Testis (tissue), 3 donors: ENCODE results near the gene RUSF1. TPM values are rescaled to one million over a fixed set of nuclear protein-coding genes. Genes with fewer than 3 reads are reported as not detected.

Experiments
- DNase-seq: peaks from one replicate; pipeline ENCODE4 v3.0.0-alpha.2; 2019
- H3K27ac ChIP-seq, 2 donors: fragments of 200-600 bp; sonication (generic); one replicate each; pipeline ENCODE4 v1.5.1; 2019
- H3K27me3 ChIP-seq: fragments of 200-600 bp; sonication (generic); one replicate; pipeline ENCODE4 v1.5.1; 2019
- H3K36me3 ChIP-seq: fragments of 200-600 bp; sonication (generic); one replicate; pipeline ENCODE4 v1.5.1; 2017; ENCODE audit warnings: low read depth; ENCODE audit errors: missing control alignments
- H3K4me1 ChIP-seq: fragments of 200-600 bp; sonication (generic); one replicate; pipeline ENCODE4 v1.5.1; 2019
- H3K4me3 ChIP-seq, 2 donors: fragments of 200-600 bp; sonication (generic); one replicate each; pipeline ENCODE4 v1.5.1; 2017 to 2019
- H3K9me3 ChIP-seq: fragments of 200-600 bp; sonication (generic); one replicate; pipeline ENCODE4 v1.5.1; 2017
- POLR2A ChIP-seq: fragments of 450-650 bp; IDR thresholded peaks from one replicate; pipeline ENCODE4 v1.6.1; 2017; ENCODE audit warnings: antibody characterized with exemption, mild to moderate bottlenecking, moderate library complexity
- WGBS, 2 donors: methylation state at CpG; one replicate each; pipeline ENCODE4 v1.1.5; 2018; 5-methylcytosine and 5-hydroxymethylcytosine counted together
- intact Hi-C: fragments of 100-400 bp; cut with DNase I; formaldehyde crosslinking; loops from one replicate; pipeline ENCODE4 v1.15.1; 2023; ENCODE audit warnings: low total_unique reads
- polyA plus RNA-seq: library from polyadenylated mRNA; stranded (reverse); fragments of 350-450 nt; fragmentation: Illumina TruSeq; extraction: RNeasy Lipid Tissue Mini Kit (QIAGEN cat#74804); gene quantifications from one replicate; pipeline ENCODE4 v1.2.3, GENCODE V29; 2014; ENCODE audit warnings: low read depth, low replicate concordance; ENCODE audit not compliant: insufficient read depth
- total RNA-seq, 2 donors: library from RNA; depleted of rRNA; stranded (reverse); fragments of >200 nt; gene quantifications; one replicate each; pipeline ENCODE4 v1.2.3, GENCODE V29; 2016
- TF ChIP-seq, protein P1 (sequence below), 3 experiments: fragments of 450-650 bp in 2 of 3; fragments of 200-600 bp in 1 of 3; sonication (generic) in 1 of 3; IDR thresholded peaks; one replicate each; pipeline ENCODE4 v1.5.1; 2016 to 2019; ENCODE audit warnings: antibody characterized with exemption in 3 of 3, mild to moderate bottlenecking in 2 of 3, moderate library complexity in 1 of 3

Gene RUSF1
- total and polyA plus RNA-seq, 3 donors from 2014 or later = 75.8 to 124 (median 102) TPM

DNA sequence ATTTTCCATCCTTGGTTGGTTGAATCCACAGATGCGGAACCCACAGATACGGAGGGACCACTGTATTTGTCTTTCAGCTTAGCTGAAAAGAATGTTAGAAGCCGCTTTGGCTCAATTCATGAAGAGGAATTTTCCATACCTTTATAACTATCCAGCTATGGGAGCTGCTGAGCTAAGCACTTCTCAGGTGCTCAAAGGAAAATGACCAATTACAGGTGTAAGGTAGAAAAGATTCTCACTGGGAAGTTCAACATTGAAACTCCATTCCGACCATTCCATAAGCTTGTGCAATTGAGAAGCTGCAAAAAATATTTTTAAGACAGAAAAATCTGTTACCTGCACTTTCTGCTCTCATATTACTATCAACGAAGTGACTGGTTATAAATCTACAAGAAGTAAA is 22.2 kb upstream of the RUSF1 start:
- H3K9me3 ChIP-seq = no peaks in the 10 kb centered on the region
- TF ChIP-seq POLR2A = no peak
- TF ChIP-seq, protein P1, sequence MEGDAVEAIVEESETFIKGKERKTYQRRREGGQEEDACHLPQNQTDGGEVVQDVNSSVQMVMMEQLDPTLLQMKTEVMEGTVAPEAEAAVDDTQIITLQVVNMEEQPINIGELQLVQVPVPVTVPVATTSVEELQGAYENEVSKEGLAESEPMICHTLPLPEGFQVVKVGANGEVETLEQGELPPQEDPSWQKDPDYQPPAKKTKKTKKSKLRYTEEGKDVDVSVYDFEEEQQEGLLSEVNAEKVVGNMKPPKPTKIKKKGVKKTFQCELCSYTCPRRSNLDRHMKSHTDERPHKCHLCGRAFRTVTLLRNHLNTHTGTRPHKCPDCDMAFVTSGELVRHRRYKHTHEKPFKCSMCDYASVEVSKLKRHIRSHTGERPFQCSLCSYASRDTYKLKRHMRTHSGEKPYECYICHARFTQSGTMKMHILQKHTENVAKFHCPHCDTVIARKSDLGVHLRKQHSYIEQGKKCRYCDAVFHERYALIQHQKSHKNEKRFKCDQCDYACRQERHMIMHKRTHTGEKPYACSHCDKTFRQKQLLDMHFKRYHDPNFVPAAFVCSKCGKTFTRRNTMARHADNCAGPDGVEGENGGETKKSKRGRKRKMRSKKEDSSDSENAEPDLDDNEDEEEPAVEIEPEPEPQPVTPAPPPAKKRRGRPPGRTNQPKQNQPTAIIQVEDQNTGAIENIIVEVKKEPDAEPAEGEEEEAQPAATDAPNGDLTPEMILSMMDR (IDR thresholded peaks at IDR 0.05) = no peak
- H3K4me1 ChIP-seq = peaks cover 9% of the 10 kb centered on the region
- no peaks in the 10 kb centered on the region for H3K27me3 ChIP-seq
- no peak overlapping the region for H3K4me3 ChIP-seq
- no peak for DNase-seq
- intact Hi-C loops = no loop called here
- WGBS, 2 donors = 52 to 61% methylated on average over 5 of the region's 5 CpGs
- no peaks in the 10 kb centered on the region for H3K36me3 ChIP-seq
- H3K27ac ChIP-seq = no peak overlapping the region

DNA sequence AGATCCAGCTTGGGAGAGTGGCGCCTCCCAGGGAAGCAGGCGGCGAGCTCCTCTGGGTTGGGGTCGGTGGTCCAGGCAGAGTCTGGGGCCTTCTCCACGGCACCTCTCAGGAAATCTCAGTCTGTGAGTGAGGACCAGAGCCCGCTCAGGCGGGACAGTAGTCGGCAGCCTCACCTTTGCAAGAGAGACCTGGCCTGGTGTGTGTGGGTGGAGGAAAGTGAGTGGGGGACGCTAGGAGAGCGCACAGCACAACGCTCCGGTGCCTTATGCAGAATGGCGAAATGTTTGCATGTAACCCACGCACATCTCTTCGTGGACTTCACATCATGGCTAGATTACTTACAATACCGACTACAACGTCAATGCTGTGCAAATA is 21.7 kb upstream of the RUSF1 start:
- intact Hi-C loops = no loop called here
- DNase-seq = no peak
- H3K4me1 ChIP-seq = peaks cover 9% of the 10 kb centered on the region
- no peak overlapping the region for H3K27ac ChIP-seq
- H3K4me3 ChIP-seq = peak overlapping the region; percentile 9 to 53
- TF ChIP-seq, protein P1 (IDR thresholded peaks at IDR 0.05) = no peak
- no peak for TF ChIP-seq POLR2A
- H3K9me3 ChIP-seq = no peaks in the 10 kb centered on the region
- H3K36me3 ChIP-seq = no peaks in the 10 kb centered on the region
- 19 to 22% methylated on average over 13 to 17 of the region's 17 CpGs for WGBS, 2 donors
- H3K27me3 ChIP-seq = no peaks in the 10 kb centered on the region

DNA sequence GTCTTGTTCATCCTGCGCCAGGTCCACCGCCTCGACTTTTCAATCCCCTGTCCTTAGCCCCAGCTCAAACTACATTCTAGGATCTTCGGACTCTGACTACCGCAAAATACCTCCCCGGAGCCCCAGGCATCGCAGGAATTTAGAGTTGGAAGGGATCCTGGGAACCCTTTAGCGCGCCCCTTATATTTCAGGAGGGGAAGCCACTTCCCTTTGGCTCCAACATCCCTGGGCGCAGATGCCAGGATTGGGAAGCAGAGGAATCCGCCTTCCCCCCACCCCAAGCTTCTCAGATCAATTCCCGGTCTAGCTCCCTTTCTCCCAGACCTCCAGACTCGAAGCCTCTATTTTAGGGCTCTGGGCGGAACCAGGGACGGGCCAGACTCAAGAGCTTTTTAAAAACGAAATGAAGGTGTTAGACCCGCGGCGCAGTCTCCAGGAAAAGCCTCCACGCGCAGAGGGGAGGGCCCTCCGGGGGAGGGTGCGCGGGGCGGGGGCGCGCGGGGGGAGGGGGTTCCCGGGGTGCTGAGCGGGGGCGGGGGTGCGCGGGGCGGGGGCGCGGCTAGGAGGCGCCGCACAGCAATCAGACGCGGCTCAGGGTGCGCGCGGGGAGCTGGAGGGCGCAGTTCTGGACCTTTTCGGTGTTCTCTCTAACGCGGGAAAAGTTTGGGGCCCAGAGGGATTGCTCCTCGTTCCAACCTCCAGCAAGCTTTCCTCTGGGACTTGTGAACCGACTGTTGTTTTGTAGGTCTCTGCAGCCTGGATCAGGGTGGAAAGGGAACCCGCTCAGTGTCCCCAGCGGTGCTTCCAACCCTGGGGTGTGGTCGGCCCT is 21.1 kb upstream of the RUSF1 start:
- DNase-seq = no peak
- TF ChIP-seq POLR2A = no peak
- TF ChIP-seq, protein P1 (IDR thresholded peaks at IDR 0.05) = no peak

DNA sequence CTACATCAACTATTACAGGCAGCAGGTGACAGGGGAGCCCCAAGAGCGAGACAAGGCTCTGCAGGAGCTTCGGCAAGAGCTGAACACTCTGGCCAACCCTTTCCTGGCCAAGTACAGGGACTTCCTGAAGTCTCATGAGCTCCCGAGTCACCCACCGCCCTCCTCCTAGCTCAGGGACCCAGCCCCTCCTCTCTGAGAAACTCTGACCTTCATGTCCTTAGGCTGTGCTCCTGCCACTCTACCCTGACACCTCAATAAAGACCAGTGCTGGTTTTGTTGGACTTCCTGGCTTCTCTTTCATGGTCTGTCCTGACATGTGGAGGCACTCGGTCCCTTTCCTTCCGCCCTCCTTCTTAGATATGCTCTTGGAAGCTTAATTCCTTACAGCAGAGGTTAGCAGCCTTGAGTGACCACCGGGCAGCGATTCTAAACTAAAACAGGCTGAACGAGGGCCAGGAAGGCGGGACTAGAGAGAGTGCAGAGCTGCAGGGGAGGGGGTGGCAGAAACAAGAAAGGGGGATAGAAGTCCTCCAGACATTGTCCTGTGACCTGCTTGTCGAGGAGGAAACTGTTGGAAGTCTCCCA is 20.4 kb upstream of the RUSF1 start:
- intact Hi-C loops = no loop called here
- Histone ChIP-seq H3K27ac (no peak overlapping the region), H3K27me3 (no peaks in the 10 kb centered on the region), H3K4me3 (peak overlapping the region in 1 of 2 donors; percentile 53), H3K9me3 (no peaks in the 10 kb centered on the region), H3K36me3 (no peaks in the 10 kb centered on the region), H3K4me1 (peaks cover 9% of the 10 kb centered on the region)
- WGBS, 2 donors = 25 to 26% methylated on average over 11 of the region's 11 CpGs
- no peak for DNase-seq
- no peak for TF ChIP-seq POLR2A
- TF ChIP-seq, protein P1 (IDR thresholded peaks at IDR 0.05) = no peak

More for the DNA sequence above, 21.1 kb upstream of the RUSF1 start:
- Histone ChIP-seq H3K4me1 (peaks cover 9% of the 10 kb centered on the region), H3K36me3 (no peaks in the 10 kb centered on the region), H3K27me3 (no peaks in the 10 kb centered on the region), H3K9me3 (no peaks in the 10 kb centered on the region), H3K4me3 (peak overlapping the region; percentile 9 to 53), H3K27ac (no peak overlapping the region)
- 1 to 4% methylated on average over 18 to 52 of the region's 52 CpGs for WGBS, 2 donors
- intact Hi-C loops = no loop called here
